GM23338 (cell line): ENCODE data around the gene ATIC. TPM values are rescaled to one million over a fixed set of nuclear protein-coding genes. Genes with fewer than 3 reads are reported as not detected.

Experiments
- ATAC-seq: fragments of 200-7000 bp; cut with Tn5 transposase; 3 replicates; pipeline ENCODE4 v1.9.1; 2020
- DNase-seq: peaks from one replicate; pipeline ENCODE4 v3.0.0-alpha.2; 2015; ENCODE audit warnings: low spot score
- H2AFZ ChIP-seq: fragments of 200-600 bp; sonication (generic); 2 replicates; pipeline ENCODE4 v1.8.0; 2016; ENCODE audit warnings: antibody characterized with exemption, mild to moderate bottlenecking, moderate library complexity
- H3F3A ChIP-seq: fragments of 200-600 bp; sonication (generic); replicated peaks from 2 replicates; pipeline ENCODE4 v1.8.0; 2017; ENCODE audit warnings: antibody characterized with exemption, mixed run types, low read depth
- H3K27ac ChIP-seq: fragments of 200-600 bp; sonication (generic); 2 replicates; pipeline ENCODE4 v1.6.1; 2016; ENCODE audit warnings: low read depth
- H3K27me3 ChIP-seq: fragments of 200-600 bp; sonication (generic); 2 replicates; pipeline ENCODE4 v1.8.0; 2016; ENCODE audit warnings: mild to moderate bottlenecking, mixed run types, moderate library complexity; ENCODE audit not compliant: insufficient read depth
- H3K36me3 ChIP-seq: fragments of 200-600 bp; sonication (generic); 2 replicates; pipeline ENCODE4 v1.8.0; 2016; ENCODE audit warnings: mild to moderate bottlenecking; ENCODE audit not compliant: insufficient read depth
- H3K4me1 ChIP-seq: fragments of 200-600 bp; sonication (generic); 2 replicates; pipeline ENCODE4 v1.8.0; 2016; ENCODE audit warnings: mild to moderate bottlenecking, moderate library complexity; ENCODE audit not compliant: insufficient read depth
- H3K4me2 ChIP-seq: fragments of 200-600 bp; sonication (generic); 2 replicates; pipeline ENCODE4 v1.7.1; 2017; ENCODE audit warnings: mixed run types
- H3K4me3 ChIP-seq: fragments of 200-600 bp; sonication (generic); 2 replicates; pipeline ENCODE4 v1.6.1; 2016; ENCODE audit warnings: mixed run types
- H3K79me2 ChIP-seq: fragments of 200-600 bp; sonication (generic); replicated peaks from 2 replicates; pipeline ENCODE4 v1.8.0; 2017; ENCODE audit warnings: mild to moderate bottlenecking; ENCODE audit not compliant: insufficient read depth
- H3K9me2 ChIP-seq: fragments of 200-600 bp; sonication (generic); 2 replicates; pipeline ENCODE4 v1.8.0; 2017; ENCODE audit not compliant: insufficient read depth
- H4K20me1 ChIP-seq: fragments of 200-600 bp; sonication (generic); replicated peaks from 2 replicates; pipeline ENCODE4 v1.8.0; 2017; ENCODE audit warnings: mild to moderate bottlenecking; ENCODE audit not compliant: insufficient read depth
- H3K27ac Mint-ChIP-seq: 2 replicates; pipeline ENCODE4 v1.8.0; 2020; ENCODE audit warnings: inconsistent platforms, mild to moderate bottlenecking, moderate library complexity, mixed read lengths
- H3K27me3 Mint-ChIP-seq: 3 replicates; pipeline ENCODE4 v1.8.0; 2022; ENCODE audit warnings: low read depth, mild to moderate bottlenecking, moderate library complexity, mixed read lengths, inconsistent platforms; ENCODE audit not compliant: insufficient read depth, poor library complexity
- H3K36me3 Mint-ChIP-seq: 3 replicates; pipeline ENCODE4 v1.8.0; 2021; ENCODE audit warnings: low read depth, mild to moderate bottlenecking, inconsistent platforms, moderate library complexity, mixed read lengths
- H3K4me1 Mint-ChIP-seq: 3 replicates; pipeline ENCODE4 v1.8.0; 2020; ENCODE audit warnings: mild to moderate bottlenecking, inconsistent platforms, mixed read lengths
- H3K4me3 Mint-ChIP-seq: 3 replicates; pipeline ENCODE4 v1.8.0; 2021; ENCODE audit warnings: moderate library complexity, mild to moderate bottlenecking, inconsistent platforms, mixed read lengths
- H3K9me3 Mint-ChIP-seq: 3 replicates; pipeline ENCODE4 v1.8.0; 2020; ENCODE audit warnings: moderate library complexity, mild to moderate bottlenecking, inconsistent platforms, mixed read lengths
- CREB1 ChIP-seq: fragments of 250-450 bp; sonication (Bioruptor Pico); IDR thresholded peaks from 2 replicates; pipeline ENCODE4 v1.5.0; 2020; ENCODE audit warnings: low read depth, mild to moderate bottlenecking, moderate library complexity
- EZH2 ChIP-seq: fragments of 200-600 bp; sonication (generic); IDR thresholded peaks from one replicate; pipeline ENCODE4 v1.8.0; 2017; ENCODE audit warnings: antibody characterized with exemption, mild to moderate bottlenecking, low read depth; ENCODE audit not compliant: unreplicated experiment
- EZH2phosphoT487 ChIP-seq: fragments of 200-600 bp; sonication (generic); IDR thresholded peaks from one replicate; pipeline ENCODE4 v1.8.1; 2018; ENCODE audit warnings: antibody characterized with exemption; ENCODE audit not compliant: unreplicated experiment
- JUNB ChIP-seq: IDR thresholded peaks from one replicate; pipeline ENCODE4 v1.6.1; 2016; ENCODE audit warnings: antibody characterized with exemption; ENCODE audit not compliant: unreplicated experiment
- POLR2AphosphoS5 ChIP-seq: IDR thresholded peaks from 2 replicates; pipeline ENCODE4 v1.6.1; 2016; ENCODE audit warnings: antibody characterized with exemption, low read depth
- STAT1 ChIP-seq: IDR thresholded peaks from one replicate; pipeline ENCODE4 v1.6.1; 2016; ENCODE audit warnings: antibody characterized with exemption; ENCODE audit not compliant: unreplicated experiment
- ZNF114 ChIP-seq: fragments of 250-450 bp; sonication (Bioruptor Pico); IDR thresholded peaks from 2 replicates; pipeline ENCODE4 v1.5.0; 2020; ENCODE audit warnings: mild to moderate bottlenecking, moderate library complexity
- polyA plus RNA-seq: library from polyadenylated mRNA; unstranded; fragments of >200 nt; fragmentation: Nextera tagmentation; extraction: Ambion mirVana; gene quantifications from 2 replicates; pipeline ENCODE4 v1.2.1, GENCODE V29; 2016
- total RNA-seq: library from RNA; depleted of rRNA; stranded (reverse); fragments of >200 nt; shearing (Covaris generic); gene quantifications from 2 replicates; pipeline ENCODE4 v1.2.3, GENCODE V29; 2014
- TF ChIP-seq, protein P1 (sequence below): IDR thresholded peaks from 2 replicates; pipeline ENCODE4 v1.6.1; 2016; ENCODE audit warnings: antibody characterized with exemption
- TF ChIP-seq, protein P2 (sequence below): fragments of 250-450 bp; sonication (Bioruptor Pico); IDR thresholded peaks from 2 replicates; pipeline ENCODE4 v1.5.0; 2020; ENCODE audit warnings: mild to moderate bottlenecking, moderate library complexity
- TF ChIP-seq, protein P3 (sequence below), 2 experiments: fragments of 200-600 bp in 1 of 2; sonication (generic) in 1 of 2; conservative IDR thresholded peaks; 2 replicates each; pipeline versions ENCODE4 v1.5.1 to v1.6.1; 2016 to 2017; ENCODE audit warnings: antibody characterized with exemption in 2 of 2, low read depth in 2 of 2, mild to moderate bottlenecking in 2 of 2, moderate library complexity in 1 of 2
- TF ChIP-seq, protein P4 (sequence below): IDR thresholded peaks from one replicate; pipeline ENCODE4 v1.6.1; 2018; ENCODE audit warnings: antibody characterized with exemption; ENCODE audit not compliant: unreplicated experiment

ATIC gene
- total and polyA plus RNA-seq, 2 experiments from 2014 or later, result 118 to 185 TPM

DNA sequence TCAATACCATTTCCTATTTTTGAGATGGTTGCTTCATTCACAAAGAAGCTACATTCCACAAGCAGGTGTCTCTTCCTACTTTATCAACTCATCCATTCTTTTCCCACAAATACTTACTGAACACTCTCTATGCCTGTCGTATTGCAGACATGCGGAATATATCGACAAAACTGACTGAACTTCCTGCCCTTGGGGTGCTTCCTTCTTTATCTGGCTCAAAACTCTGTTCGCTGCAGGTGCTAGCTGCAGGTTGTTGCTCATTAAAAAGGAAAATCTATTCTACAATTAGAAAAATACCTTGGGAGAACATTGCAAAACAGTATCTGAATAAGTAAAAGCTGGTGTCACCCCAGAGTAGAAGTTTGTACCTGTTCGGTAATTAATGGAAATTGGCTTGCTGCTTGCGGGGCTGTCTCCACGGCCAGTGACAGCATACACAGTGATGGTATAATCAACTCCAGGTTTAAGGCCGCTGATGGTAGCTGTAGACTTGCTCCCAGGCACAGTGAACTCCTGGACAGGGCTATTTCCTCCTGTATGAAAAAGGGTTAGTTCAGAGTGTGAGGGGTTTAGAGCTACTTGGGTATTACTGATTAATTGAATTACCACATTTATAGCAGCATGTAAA, 71.9 kb downstream of the ATIC start (continued):
- TF ChIP-seq, protein P1, sequence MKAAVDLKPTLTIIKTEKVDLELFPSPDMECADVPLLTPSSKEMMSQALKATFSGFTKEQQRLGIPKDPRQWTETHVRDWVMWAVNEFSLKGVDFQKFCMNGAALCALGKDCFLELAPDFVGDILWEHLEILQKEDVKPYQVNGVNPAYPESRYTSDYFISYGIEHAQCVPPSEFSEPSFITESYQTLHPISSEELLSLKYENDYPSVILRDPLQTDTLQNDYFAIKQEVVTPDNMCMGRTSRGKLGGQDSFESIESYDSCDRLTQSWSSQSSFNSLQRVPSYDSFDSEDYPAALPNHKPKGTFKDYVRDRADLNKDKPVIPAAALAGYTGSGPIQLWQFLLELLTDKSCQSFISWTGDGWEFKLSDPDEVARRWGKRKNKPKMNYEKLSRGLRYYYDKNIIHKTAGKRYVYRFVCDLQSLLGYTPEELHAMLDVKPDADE, result no peak
- TF ChIP-seq POLR2AphosphoS5, result no peak

DNA sequence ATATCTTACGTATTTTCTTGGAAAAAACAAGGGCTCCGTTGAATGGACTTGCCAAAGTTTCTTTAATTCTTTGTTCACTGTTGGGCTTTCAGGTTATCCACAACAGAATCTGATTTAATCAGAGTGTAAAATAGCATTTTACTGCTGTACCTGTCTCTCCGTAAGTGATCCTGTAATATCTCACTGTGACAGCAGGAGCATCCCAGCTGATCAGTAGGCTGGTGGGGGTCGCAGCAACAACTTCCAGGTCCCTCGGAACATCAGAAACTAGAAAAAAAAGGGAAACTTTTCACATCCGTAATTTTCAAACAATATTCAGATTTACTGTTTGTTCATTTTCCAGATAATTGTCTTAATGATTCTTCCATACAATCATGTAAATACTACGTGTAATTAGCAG, 72.9 kb downstream of the ATIC start:
- no peaks in the 10 kb centered on the region for H3F3A ChIP-seq
- no peak overlapping the region for H3K27ac ChIP-seq
- peaks cover 44% of the 10 kb centered on the region for H3K36me3 Mint-ChIP-seq
- H4K20me1 ChIP-seq, result 0 out of 2 replicates have a peak, but pooled peaks cover 8% of the 10 kb centered on the region
- peaks cover 10% of the 10 kb centered on the region for H3K4me1 Mint-ChIP-seq
- DNase-seq (no peak), ATAC-seq (no peak)
- no peak overlapping the region for H2AFZ ChIP-seq
- H3K4me2 ChIP-seq, result no peak overlapping the region
- no peak overlapping the region for H3K4me3 Mint-ChIP-seq
- H3K9me2 ChIP-seq, result no peaks in the 10 kb centered on the region
- H3K36me3 ChIP-seq, result peaks cover 47% of the 10 kb centered on the region
- peaks cover 6% of the 10 kb centered on the region; the same call in 1 of the 2 replicates for H3K4me1 ChIP-seq
- H3K27ac Mint-ChIP-seq, result no peak overlapping the region
- peaks cover 2% of the 10 kb centered on the region for H3K27me3 Mint-ChIP-seq
- H3K27me3 ChIP-seq, result no peaks in the 10 kb centered on the region
- no peaks in the 10 kb centered on the region for H3K9me3 Mint-ChIP-seq
- H3K79me2 ChIP-seq, result no peaks in the 10 kb centered on the region
- no peak overlapping the region for H3K4me3 ChIP-seq
- TF ChIP-seq EZH2phosphoT487, result no peak
- TF ChIP-seq STAT1, result no peak
- TF ChIP-seq, protein P2, sequence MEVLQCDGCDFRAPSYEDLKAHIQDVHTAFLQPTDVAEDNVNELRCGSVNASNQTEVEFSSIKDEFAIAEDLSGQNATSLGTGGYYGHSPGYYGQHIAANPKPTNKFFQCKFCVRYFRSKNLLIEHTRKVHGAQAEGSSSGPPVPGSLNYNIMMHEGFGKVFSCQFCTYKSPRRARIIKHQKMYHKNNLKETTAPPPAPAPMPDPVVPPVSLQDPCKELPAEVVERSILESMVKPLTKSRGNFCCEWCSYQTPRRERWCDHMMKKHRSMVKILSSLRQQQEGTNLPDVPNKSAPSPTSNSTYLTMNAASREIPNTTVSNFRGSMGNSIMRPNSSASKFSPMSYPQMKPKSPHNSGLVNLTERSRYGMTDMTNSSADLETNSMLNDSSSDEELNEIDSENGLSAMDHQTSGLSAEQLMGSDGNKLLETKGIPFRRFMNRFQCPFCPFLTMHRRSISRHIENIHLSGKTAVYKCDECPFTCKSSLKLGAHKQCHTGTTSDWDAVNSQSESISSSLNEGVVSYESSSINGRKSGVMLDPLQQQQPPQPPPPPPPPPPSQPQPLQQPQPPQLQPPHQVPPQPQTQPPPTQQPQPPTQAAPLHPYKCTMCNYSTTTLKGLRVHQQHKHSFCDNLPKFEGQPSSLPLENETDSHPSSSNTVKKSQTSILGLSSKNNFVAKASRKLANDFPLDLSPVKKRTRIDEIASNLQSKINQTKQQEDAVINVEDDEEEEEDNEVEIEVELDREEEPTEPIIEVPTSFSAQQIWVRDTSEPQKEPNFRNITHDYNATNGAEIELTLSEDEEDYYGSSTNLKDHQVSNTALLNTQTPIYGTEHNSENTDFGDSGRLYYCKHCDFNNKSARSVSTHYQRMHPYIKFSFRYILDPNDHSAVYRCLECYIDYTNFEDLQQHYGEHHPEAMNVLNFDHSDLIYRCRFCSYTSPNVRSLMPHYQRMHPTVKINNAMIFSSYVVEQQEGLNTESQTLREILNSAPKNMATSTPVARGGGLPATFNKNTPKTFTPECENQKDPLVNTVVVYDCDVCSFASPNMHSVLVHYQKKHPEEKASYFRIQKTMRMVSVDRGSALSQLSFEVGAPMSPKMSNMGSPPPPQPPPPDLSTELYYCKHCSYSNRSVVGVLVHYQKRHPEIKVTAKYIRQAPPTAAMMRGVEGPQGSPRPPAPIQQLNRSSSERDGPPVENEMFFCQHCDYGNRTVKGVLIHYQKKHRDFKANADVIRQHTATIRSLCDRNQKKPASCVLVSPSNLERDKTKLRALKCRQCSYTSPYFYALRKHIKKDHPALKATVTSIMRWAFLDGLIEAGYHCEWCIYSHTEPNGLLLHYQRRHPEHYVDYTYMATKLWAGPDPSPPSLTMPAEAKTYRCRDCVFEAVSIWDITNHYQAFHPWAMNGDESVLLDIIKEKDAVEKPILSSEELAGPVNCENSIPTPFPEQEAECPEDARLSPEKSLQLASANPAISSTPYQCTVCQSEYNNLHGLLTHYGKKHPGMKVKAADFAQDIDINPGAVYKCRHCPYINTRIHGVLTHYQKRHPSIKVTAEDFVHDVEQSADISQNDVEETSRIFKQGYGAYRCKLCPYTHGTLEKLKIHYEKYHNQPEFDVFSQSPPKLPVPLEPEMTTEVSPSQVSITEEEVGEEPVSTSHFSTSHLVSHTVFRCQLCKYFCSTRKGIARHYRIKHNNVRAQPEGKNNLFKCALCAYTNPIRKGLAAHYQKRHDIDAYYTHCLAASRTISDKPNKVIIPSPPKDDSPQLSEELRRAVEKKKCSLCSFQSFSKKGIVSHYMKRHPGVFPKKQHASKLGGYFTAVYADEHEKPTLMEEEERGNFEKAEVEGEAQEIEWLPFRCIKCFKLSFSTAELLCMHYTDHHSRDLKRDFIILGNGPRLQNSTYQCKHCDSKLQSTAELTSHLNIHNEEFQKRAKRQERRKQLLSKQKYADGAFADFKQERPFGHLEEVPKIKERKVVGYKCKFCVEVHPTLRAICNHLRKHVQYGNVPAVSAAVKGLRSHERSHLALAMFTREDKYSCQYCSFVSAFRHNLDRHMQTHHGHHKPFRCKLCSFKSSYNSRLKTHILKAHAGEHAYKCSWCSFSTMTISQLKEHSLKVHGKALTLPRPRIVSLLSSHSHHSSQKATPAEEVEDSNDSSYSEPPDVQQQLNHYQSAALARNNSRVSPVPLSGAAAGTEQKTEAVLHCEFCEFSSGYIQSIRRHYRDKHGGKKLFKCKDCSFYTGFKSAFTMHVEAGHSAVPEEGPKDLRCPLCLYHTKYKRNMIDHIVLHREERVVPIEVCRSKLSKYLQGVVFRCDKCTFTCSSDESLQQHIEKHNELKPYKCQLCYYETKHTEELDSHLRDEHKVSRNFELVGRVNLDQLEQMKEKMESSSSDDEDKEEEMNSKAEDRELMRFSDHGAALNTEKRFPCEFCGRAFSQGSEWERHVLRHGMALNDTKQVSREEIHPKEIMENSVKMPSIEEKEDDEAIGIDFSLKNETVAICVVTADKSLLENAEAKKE (CRISPR knock-in tag), result no peak
- TF ChIP-seq, protein P3, sequence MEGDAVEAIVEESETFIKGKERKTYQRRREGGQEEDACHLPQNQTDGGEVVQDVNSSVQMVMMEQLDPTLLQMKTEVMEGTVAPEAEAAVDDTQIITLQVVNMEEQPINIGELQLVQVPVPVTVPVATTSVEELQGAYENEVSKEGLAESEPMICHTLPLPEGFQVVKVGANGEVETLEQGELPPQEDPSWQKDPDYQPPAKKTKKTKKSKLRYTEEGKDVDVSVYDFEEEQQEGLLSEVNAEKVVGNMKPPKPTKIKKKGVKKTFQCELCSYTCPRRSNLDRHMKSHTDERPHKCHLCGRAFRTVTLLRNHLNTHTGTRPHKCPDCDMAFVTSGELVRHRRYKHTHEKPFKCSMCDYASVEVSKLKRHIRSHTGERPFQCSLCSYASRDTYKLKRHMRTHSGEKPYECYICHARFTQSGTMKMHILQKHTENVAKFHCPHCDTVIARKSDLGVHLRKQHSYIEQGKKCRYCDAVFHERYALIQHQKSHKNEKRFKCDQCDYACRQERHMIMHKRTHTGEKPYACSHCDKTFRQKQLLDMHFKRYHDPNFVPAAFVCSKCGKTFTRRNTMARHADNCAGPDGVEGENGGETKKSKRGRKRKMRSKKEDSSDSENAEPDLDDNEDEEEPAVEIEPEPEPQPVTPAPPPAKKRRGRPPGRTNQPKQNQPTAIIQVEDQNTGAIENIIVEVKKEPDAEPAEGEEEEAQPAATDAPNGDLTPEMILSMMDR (conservative IDR thresholded peaks at IDR 0.05; ENCODE audit: low read depth in 2 of 2), result no peak
- TF ChIP-seq, protein P4, sequence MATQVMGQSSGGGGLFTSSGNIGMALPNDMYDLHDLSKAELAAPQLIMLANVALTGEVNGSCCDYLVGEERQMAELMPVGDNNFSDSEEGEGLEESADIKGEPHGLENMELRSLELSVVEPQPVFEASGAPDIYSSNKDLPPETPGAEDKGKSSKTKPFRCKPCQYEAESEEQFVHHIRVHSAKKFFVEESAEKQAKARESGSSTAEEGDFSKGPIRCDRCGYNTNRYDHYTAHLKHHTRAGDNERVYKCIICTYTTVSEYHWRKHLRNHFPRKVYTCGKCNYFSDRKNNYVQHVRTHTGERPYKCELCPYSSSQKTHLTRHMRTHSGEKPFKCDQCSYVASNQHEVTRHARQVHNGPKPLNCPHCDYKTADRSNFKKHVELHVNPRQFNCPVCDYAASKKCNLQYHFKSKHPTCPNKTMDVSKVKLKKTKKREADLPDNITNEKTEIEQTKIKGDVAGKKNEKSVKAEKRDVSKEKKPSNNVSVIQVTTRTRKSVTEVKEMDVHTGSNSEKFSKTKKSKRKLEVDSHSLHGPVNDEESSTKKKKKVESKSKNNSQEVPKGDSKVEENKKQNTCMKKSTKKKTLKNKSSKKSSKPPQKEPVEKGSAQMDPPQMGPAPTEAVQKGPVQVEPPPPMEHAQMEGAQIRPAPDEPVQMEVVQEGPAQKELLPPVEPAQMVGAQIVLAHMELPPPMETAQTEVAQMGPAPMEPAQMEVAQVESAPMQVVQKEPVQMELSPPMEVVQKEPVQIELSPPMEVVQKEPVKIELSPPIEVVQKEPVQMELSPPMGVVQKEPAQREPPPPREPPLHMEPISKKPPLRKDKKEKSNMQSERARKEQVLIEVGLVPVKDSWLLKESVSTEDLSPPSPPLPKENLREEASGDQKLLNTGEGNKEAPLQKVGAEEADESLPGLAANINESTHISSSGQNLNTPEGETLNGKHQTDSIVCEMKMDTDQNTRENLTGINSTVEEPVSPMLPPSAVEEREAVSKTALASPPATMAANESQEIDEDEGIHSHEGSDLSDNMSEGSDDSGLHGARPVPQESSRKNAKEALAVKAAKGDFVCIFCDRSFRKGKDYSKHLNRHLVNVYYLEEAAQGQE, result no peak
- TF ChIP-seq, protein P1, result no peak
- TF ChIP-seq ZNF114 (CRISPR knock-in tag), result no peak
- TF ChIP-seq JUNB, result no peak
- no peak for TF ChIP-seq EZH2
- TF ChIP-seq CREB1 (CRISPR knock-in tag), result no peak
- TF ChIP-seq POLR2AphosphoS5, result no peak
